MM.1S (cell line): ENCODE data around the gene SAP30BP.

ENCODE experiments used
- DNase-seq: peaks from one replicate; pipeline ENCODE4 v3.0.0-alpha.2; 2015
- H2AFZ ChIP-seq: fragments of 300-600 bp; sonication (generic); 2 replicates; pipeline ENCODE4 v1.6.0; 2016; ENCODE audit warnings: antibody characterized with exemption, low read length
- H3F3A ChIP-seq: fragments of 300-600 bp; sonication (generic); 2 replicates; pipeline ENCODE4 v1.6.1; 2016; ENCODE audit warnings: mild to moderate bottlenecking, antibody characterized with exemption, low read length, moderate library complexity, mixed read lengths; ENCODE audit not compliant: insufficient read depth
- H3K27ac ChIP-seq: fragments of 300-600 bp; sonication (generic); 2 replicates; pipeline ENCODE4 v1.5.1; 2016; ENCODE audit warnings: mild to moderate bottlenecking, low read length
- H3K27me3 ChIP-seq: fragments of 300-600 bp; sonication (generic); replicated peaks from 2 replicates; pipeline ENCODE4 v1.6.0; 2016; ENCODE audit warnings: low read length; ENCODE audit not compliant: insufficient read depth
- H3K36me3 ChIP-seq: fragments of 300-600 bp; sonication (generic); replicated peaks from 2 replicates; pipeline ENCODE4 v1.6.1; 2016; ENCODE audit warnings: mild to moderate bottlenecking, low read length, mixed read lengths; ENCODE audit not compliant: insufficient read depth
- H3K4me1 ChIP-seq: fragments of 300-600 bp; sonication (generic); 2 replicates; pipeline ENCODE4 v1.6.1; 2016; ENCODE audit warnings: low read length, mixed read lengths
- H3K4me2 ChIP-seq: fragments of 300-600 bp; sonication (generic); 2 replicates; pipeline ENCODE4 v1.6.0; 2016; ENCODE audit warnings: low read depth, low read length
- H3K4me3 ChIP-seq: fragments of 300-600 bp; sonication (generic); 2 replicates; pipeline ENCODE4 v1.5.1; 2016; ENCODE audit warnings: low read length, mixed read lengths
- H3K79me2 ChIP-seq: fragments of 300-600 bp; sonication (generic); 2 replicates; pipeline ENCODE4 v1.6.1; 2016; ENCODE audit warnings: mixed run types, low read length, mixed read lengths
- H3K9ac ChIP-seq: fragments of 300-600 bp; sonication (generic); 2 replicates; pipeline ENCODE4 v1.6.1; 2016; ENCODE audit warnings: low read length, mixed read lengths
- H3K9me2 ChIP-seq: fragments of 300-600 bp; sonication (generic); replicated peaks from 2 replicates; pipeline ENCODE4 v1.6.1; 2016; ENCODE audit warnings: mild to moderate bottlenecking, low read length, mixed read lengths; ENCODE audit not compliant: insufficient read depth
- H3K9me3 ChIP-seq: fragments of 300-600 bp; sonication (generic); replicated peaks from 2 replicates; pipeline ENCODE4 v1.6.1; 2016; ENCODE audit warnings: mild to moderate bottlenecking, low read length, mixed read lengths; ENCODE audit not compliant: insufficient read depth
- H4K20me1 ChIP-seq: fragments of 300-600 bp; sonication (generic); 2 replicates; pipeline ENCODE4 v1.6.1; 2016; ENCODE audit warnings: mild to moderate bottlenecking, low read length, moderate library complexity, mixed read lengths; ENCODE audit not compliant: insufficient read depth
- CTCF ChIP-seq: fragments of 300-600 bp; sonication (generic); IDR thresholded peaks from 2 replicates; pipeline ENCODE4 v1.5.1; 2016; ENCODE audit warnings: antibody characterized with exemption, low read length, mixed read lengths
- EZH2 ChIP-seq: fragments of 300-600 bp; sonication (generic); optimal IDR thresholded peaks from 2 replicates; pipeline ENCODE3; 2017; ENCODE audit warnings: low read depth, mild to moderate bottlenecking, antibody characterized with exemption, low read length, mixed read lengths
- EZH2phosphoT487 ChIP-seq: fragments of 300-600 bp; sonication (generic); IDR thresholded peaks from 2 replicates; pipeline ENCODE4 v1.6.1; 2018; ENCODE audit warnings: antibody characterized with exemption, low read length

SAP30BP gene

GRCh38 chr17:75683583-75683982, 16.4 kb downstream of the SAP30BP start:
- H3K9me2 ChIP-seq = no peaks in the 10 kb centered on the region
- H3K27me3 ChIP-seq = no peaks in the 10 kb centered on the region
- no peak overlapping the region for H3K4me2 ChIP-seq
- no peaks in the 10 kb centered on the region for H3K36me3 ChIP-seq
- H3K4me3 ChIP-seq = no peak overlapping the region
- no peak overlapping the region for H3K27ac ChIP-seq
- DNase-seq = no peak
- TF ChIP-seq CTCF = no peak
- no peak for TF ChIP-seq EZH2
- no peak for TF ChIP-seq EZH2phosphoT487
- no peaks in the 10 kb centered on the region for H3K9me3 ChIP-seq
- H3K79me2 ChIP-seq = peaks cover 85% of the 10 kb centered on the region
- no peak overlapping the region for H3K9ac ChIP-seq
- peaks cover 22% of the 10 kb centered on the region for H3K4me1 ChIP-seq
- no peak overlapping the region for H2AFZ ChIP-seq
- H3F3A ChIP-seq = peaks cover 17% of the 10 kb centered on the region
- H4K20me1 ChIP-seq = no peaks in the 10 kb centered on the region

GRCh38 chr17:75684249-75684648, 17.1 kb downstream of the SAP30BP start:
- peaks cover 85% of the 10 kb centered on the region for H3K79me2 ChIP-seq
- no peaks in the 10 kb centered on the region for H3K9me3 ChIP-seq
- no peak for DNase-seq
- H3K27me3 ChIP-seq = no peaks in the 10 kb centered on the region
- no peak overlapping the region for H2AFZ ChIP-seq
- TF ChIP-seq EZH2phosphoT487 (no peak), EZH2 (no peak), CTCF (no peak)
- H3K4me2 ChIP-seq = no peak overlapping the region
- H3K4me1 ChIP-seq = peaks cover 29% of the 10 kb centered on the region
- H3K9ac ChIP-seq = no peak overlapping the region
- no peaks in the 10 kb centered on the region for H3K9me2 ChIP-seq
- H3K36me3 ChIP-seq = no peaks in the 10 kb centered on the region
- no peak overlapping the region for H3K4me3 ChIP-seq
- no peaks in the 10 kb centered on the region for H4K20me1 ChIP-seq
- no peak overlapping the region for H3K27ac ChIP-seq
- peaks cover 24% of the 10 kb centered on the region for H3F3A ChIP-seq

- Histone ChIP-seq H3K9ac (no peak overlapping the region), H2AFZ (no peak overlapping the region), H3K9me2 (no peaks in the 10 kb centered on the region), H3K27me3 (no peaks in the 10 kb centered on the region), H3K79me2 (peaks cover 78% of the 10 kb centered on the region), H3K36me3 (no peaks in the 10 kb centered on the region), H3K4me1 (peaks cover 30% of the 10 kb centered on the region), H3F3A (peaks cover 30% of the 10 kb centered on the region), H3K27ac (no peak overlapping the region), H3K9me3 (no peaks in the 10 kb centered on the region), H3K4me2 (no peak overlapping the region), H3K4me3 (no peak overlapping the region), H4K20me1 (no peaks in the 10 kb centered on the region)
- TF ChIP-seq CTCF = no peak
- no peak for TF ChIP-seq EZH2phosphoT487
- TF ChIP-seq EZH2 = no peak
- no peak for DNase-seq
Observed at GRCh38 chr17:75684924-75685323, 17.8 kb downstream of the SAP30BP start.
